ENCODE results near the gene TRNAU1AP.

DNA sequence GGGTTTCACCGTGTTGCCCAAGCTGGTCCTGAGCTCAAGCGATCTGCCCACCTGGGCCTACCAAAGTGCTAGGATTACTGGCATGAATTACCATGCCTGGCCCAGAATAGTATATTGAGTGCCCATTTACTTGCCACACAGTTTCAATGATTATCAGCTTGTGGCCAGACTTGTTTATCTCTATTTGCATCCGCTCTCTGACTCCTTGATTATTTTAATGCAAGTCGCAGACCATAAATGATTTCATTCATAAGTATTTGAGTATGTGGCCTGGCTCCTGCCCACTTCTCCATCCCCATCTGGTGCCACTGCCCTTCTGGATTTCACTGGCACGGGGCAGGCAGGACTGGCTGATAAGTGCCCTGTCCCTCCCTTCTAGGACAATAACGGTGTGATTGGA, 18.2 kb upstream of the TRNAU1AP start:
- TF ChIP-seq, protein P1, sequence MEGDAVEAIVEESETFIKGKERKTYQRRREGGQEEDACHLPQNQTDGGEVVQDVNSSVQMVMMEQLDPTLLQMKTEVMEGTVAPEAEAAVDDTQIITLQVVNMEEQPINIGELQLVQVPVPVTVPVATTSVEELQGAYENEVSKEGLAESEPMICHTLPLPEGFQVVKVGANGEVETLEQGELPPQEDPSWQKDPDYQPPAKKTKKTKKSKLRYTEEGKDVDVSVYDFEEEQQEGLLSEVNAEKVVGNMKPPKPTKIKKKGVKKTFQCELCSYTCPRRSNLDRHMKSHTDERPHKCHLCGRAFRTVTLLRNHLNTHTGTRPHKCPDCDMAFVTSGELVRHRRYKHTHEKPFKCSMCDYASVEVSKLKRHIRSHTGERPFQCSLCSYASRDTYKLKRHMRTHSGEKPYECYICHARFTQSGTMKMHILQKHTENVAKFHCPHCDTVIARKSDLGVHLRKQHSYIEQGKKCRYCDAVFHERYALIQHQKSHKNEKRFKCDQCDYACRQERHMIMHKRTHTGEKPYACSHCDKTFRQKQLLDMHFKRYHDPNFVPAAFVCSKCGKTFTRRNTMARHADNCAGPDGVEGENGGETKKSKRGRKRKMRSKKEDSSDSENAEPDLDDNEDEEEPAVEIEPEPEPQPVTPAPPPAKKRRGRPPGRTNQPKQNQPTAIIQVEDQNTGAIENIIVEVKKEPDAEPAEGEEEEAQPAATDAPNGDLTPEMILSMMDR (IDR thresholded peaks at IDR 0.05), result no peak
- TF ChIP-seq POLR2A (IDR thresholded peaks at IDR 0.05), result no peak
